Erythroblast (primary cell): ENCODE data around the gene TTLL5.

Source experiments
- GATA1 ChIP-seq: IDR thresholded peaks from 2 replicates; pipeline ENCODE4 v1.6.1; 2011; ENCODE audit warnings: low read depth, mild to moderate bottlenecking, control low read depth, low read length, moderate library complexity
- POLR2A ChIP-seq: IDR thresholded peaks from 2 replicates; pipeline ENCODE4 v1.6.1; 2011; ENCODE audit warnings: mild to moderate bottlenecking, low read length

GRCh38 chr14:75926431-75927115 is 265.5 kb downstream of the TTLL5 start:
- TF ChIP-seq POLR2A (no peak), GATA1 (no peak)
